Smooth muscle cell (in vitro differentiated cells): ENCODE data around the gene STPG2. TPM values are rescaled to one million over a fixed set of nuclear protein-coding genes. Genes with fewer than 3 reads are reported as not detected.

Experiments used
- DNase-seq: peaks from one replicate; lab custom pipeline; 2025; ENCODE audit not compliant: unreplicated experiment; lab: John Stamatoyannopoulos, UW
- H2AFZ ChIP-seq: fragments of 200-600 bp; sonication (generic); 2 replicates; pipeline ENCODE4 v1.6.0; 2016; ENCODE audit warnings: antibody characterized with exemption, low read depth, mild to moderate bottlenecking
- H3F3A ChIP-seq: fragments of 200-600 bp; sonication (generic); 2 replicates; pipeline ENCODE4 v1.6.0; 2017; ENCODE audit warnings: antibody characterized with exemption, low read depth
- H3K27ac ChIP-seq: fragments of 200-600 bp; sonication (generic); 2 replicates; pipeline ENCODE4 v1.5.1; 2016; ENCODE audit warnings: low read depth, mild to moderate bottlenecking
- H3K27me3 ChIP-seq: fragments of 200-600 bp; sonication (generic); 2 replicates; pipeline ENCODE4 v1.6.1; 2016; ENCODE audit warnings: low read depth, mild to moderate bottlenecking
- H3K36me3 ChIP-seq: fragments of 200-600 bp; sonication (generic); 2 replicates; pipeline ENCODE4 v1.5.1; 2016; ENCODE audit warnings: low read depth
- H3K4me1 ChIP-seq: fragments of 200-600 bp; sonication (generic); 2 replicates; pipeline ENCODE4 v1.5.1; 2016; ENCODE audit warnings: low read depth
- H3K4me2 ChIP-seq: fragments of 200-600 bp; sonication (generic); 2 replicates; pipeline ENCODE4 v1.6.0; 2016; ENCODE audit warnings: mild to moderate bottlenecking
- H3K4me3 ChIP-seq: fragments of 200-600 bp; sonication (generic); 2 replicates; pipeline ENCODE4 v1.5.1; 2016; ENCODE audit warnings: mild to moderate bottlenecking
- H3K79me2 ChIP-seq: fragments of 200-600 bp; sonication (generic); 2 replicates; pipeline ENCODE4 v1.6.0; 2016; ENCODE audit warnings: low read depth, mild to moderate bottlenecking
- H3K9ac ChIP-seq: fragments of 200-600 bp; sonication (generic); 2 replicates; pipeline ENCODE4 v1.6.0; 2016; ENCODE audit warnings: low read depth
- H3K9me3 ChIP-seq: fragments of 200-600 bp; sonication (generic); replicated peaks from 2 replicates; pipeline ENCODE4 v1.5.1; 2016; ENCODE audit warnings: low read depth
- H4K20me1 ChIP-seq: fragments of 200-600 bp; sonication (generic); 2 replicates; pipeline ENCODE4 v1.6.0; 2016; ENCODE audit warnings: low read depth
- CTCF ChIP-seq: fragments of 200-600 bp; sonication (generic); IDR thresholded peaks from 2 replicates; pipeline ENCODE4 v1.5.1; 2017; ENCODE audit warnings: borderline replicate concordance, mild to moderate bottlenecking, antibody characterized with exemption; ENCODE audit not compliant: insufficient read depth, poor library complexity, severe bottlenecking
- WGBS: methylation state at CpG from one replicate; pipeline ENCODE4 v1.1.7; 2016; ENCODE audit warnings: low lambda C conversion rate; 5-methylcytosine and 5-hydroxymethylcytosine counted together
- polyA plus RNA-seq: library from polyadenylated mRNA; unstranded; fragments of >200 nt; fragmentation: Nextera tagmentation; extraction: Ambion mirVana; gene quantifications from 2 replicates; pipeline ENCODE4 v1.2.1, GENCODE V29; 2016
- total RNA-seq: library from RNA; depleted of rRNA; stranded (reverse); fragments of >200 nt; gene quantifications from 2 replicates; pipeline ENCODE4 v1.2.3, GENCODE V29; 2014

Gene STPG2
- total and polyA plus RNA-seq, 2 experiments from 2014 or later: 0.09 to 0.31 TPM

- no peak for TF ChIP-seq CTCF
- H3K4me1 ChIP-seq: no peaks in the 10 kb centered on the region
- no peaks in the 10 kb centered on the region for H3K79me2 ChIP-seq
- H3K4me3 ChIP-seq: no peak overlapping the region
- no peaks in the 10 kb centered on the region for H3K9me3 ChIP-seq
- H3K9ac ChIP-seq: no peak overlapping the region
- H3F3A ChIP-seq: no peaks in the 10 kb centered on the region
- no peak overlapping the region for H2AFZ ChIP-seq
- no peak overlapping the region for H3K4me2 ChIP-seq
- DNase-seq: no peak
- no peaks in the 10 kb centered on the region for H4K20me1 ChIP-seq
- 78% methylated on average over 1 of the region's 1 CpG for WGBS
- no peaks in the 10 kb centered on the region for H3K36me3 ChIP-seq
- H3K27me3 ChIP-seq: no peaks in the 10 kb centered on the region
- no peak overlapping the region for H3K27ac ChIP-seq
Observed at GRCh38 chr4:97670703-97671269, 472.5 kb downstream of the STPG2 start.

- Histone ChIP-seq H3F3A (no peaks in the 10 kb centered on the region), H3K4me1 (no peaks in the 10 kb centered on the region), H3K9me3 (no peaks in the 10 kb centered on the region), H3K36me3 (no peaks in the 10 kb centered on the region), H4K20me1 (no peaks in the 10 kb centered on the region), H3K4me3 (no peak overlapping the region), H3K4me2 (no peak overlapping the region), H2AFZ (no peak overlapping the region), H3K27ac (no peak overlapping the region), H3K9ac (no peak overlapping the region), H3K79me2 (no peaks in the 10 kb centered on the region), H3K27me3 (no peaks in the 10 kb centered on the region)
- 70% methylated on average over 4 of the region's 4 CpGs for WGBS
- DNase-seq: no peak
- no peak for TF ChIP-seq CTCF
Observed at GRCh38 chr4:97665553-97665952, 477.7 kb downstream of the STPG2 start.

- H4K20me1 ChIP-seq: no peaks in the 10 kb centered on the region
- no peaks in the 10 kb centered on the region for H3K27me3 ChIP-seq
- H3K4me3 ChIP-seq: no peak overlapping the region
- H3K4me2 ChIP-seq: no peak overlapping the region
- no peaks in the 10 kb centered on the region for H3F3A ChIP-seq
- no peaks in the 10 kb centered on the region for H3K4me1 ChIP-seq
- DNase-seq: no peak
- H3K9me3 ChIP-seq: no peaks in the 10 kb centered on the region
- H3K36me3 ChIP-seq: no peaks in the 10 kb centered on the region
- H3K27ac ChIP-seq: no peak overlapping the region
- no peak overlapping the region for H2AFZ ChIP-seq
- no peaks in the 10 kb centered on the region for H3K79me2 ChIP-seq
- H3K9ac ChIP-seq: no peak overlapping the region
- no peak for TF ChIP-seq CTCF
- 98% methylated on average over 5 of the region's 5 CpGs for WGBS
Observed at GRCh38 chr4:97664741-97665140, 478.5 kb downstream of the STPG2 start.

GRCh38 chr4:97662133-97662532 is 481.1 kb downstream of the STPG2 start:
- no peak overlapping the region for H2AFZ ChIP-seq
- H3F3A ChIP-seq: no peaks in the 10 kb centered on the region
- no peak overlapping the region for H3K9ac ChIP-seq
- no peaks in the 10 kb centered on the region for H4K20me1 ChIP-seq
- H3K4me3 ChIP-seq: no peak overlapping the region
- WGBS: 81% methylated on average over 2 of the region's 2 CpGs
- H3K27ac ChIP-seq: no peak overlapping the region
- H3K27me3 ChIP-seq: no peaks in the 10 kb centered on the region
- no peaks in the 10 kb centered on the region for H3K4me1 ChIP-seq
- H3K79me2 ChIP-seq: no peaks in the 10 kb centered on the region
- no peaks in the 10 kb centered on the region for H3K36me3 ChIP-seq
- no peaks in the 10 kb centered on the region for H3K9me3 ChIP-seq
- H3K4me2 ChIP-seq: no peak overlapping the region
- DNase-seq: no peak
- no peak for TF ChIP-seq CTCF
